GM06990 (cell line): ENCODE results near the gene PTPRF.
"Not testable (repeated sequence)": the region's sequence is repeated elsewhere in the genome, so short reads cannot be mapped to it uniquely, and the experiment has no call there.

ENCODE experiments used
- DNase-seq: peaks from one replicate; pipeline ENCODE4 v3.0.0-alpha.2; 2011; ENCODE audit not compliant: insufficient read length; ENCODE audit errors: extremely low read depth
- H3K27me3 ChIP-seq: replicated peaks from 2 replicates; pipeline ENCODE4 v1.6.0; 2011; ENCODE audit warnings: low read length; ENCODE audit not compliant: control insufficient read depth, insufficient read depth
- H3K36me3 ChIP-seq: 2 replicates; pipeline ENCODE4 v1.5.1; 2011; ENCODE audit warnings: low read length; ENCODE audit not compliant: control insufficient read depth, insufficient read depth
- H3K4me3 ChIP-seq: replicated peaks from 2 replicates; pipeline ENCODE4 v1.5.1; 2011; ENCODE audit warnings: low read depth, mild to moderate bottlenecking, control low read depth, low read length
- CTCF ChIP-seq: IDR thresholded peaks from 2 replicates; pipeline ENCODE4 v1.5.1; 2011; ENCODE audit warnings: low read length, control low read depth, mild to moderate bottlenecking, inconsistent platforms; ENCODE audit not compliant: insufficient read depth, poor library complexity, severe bottlenecking

The PTPRF gene

GRCh38 chr1:43548285-43549271, 17.9 kb downstream of the PTPRF start:
- no peaks in the 10 kb centered on the region; the same call in none of the 2 replicates for H3K27me3 ChIP-seq
- no peak for DNase-seq
- TF ChIP-seq CTCF, result no peak
- no peaks in the 10 kb centered on the region for H3K36me3 ChIP-seq
- H3K4me3 ChIP-seq, result no peak overlapping the region

- not testable (repeated sequence) for H3K4me3 ChIP-seq, DNase-seq, H3K36me3 ChIP-seq, H3K27me3 ChIP-seq
Measured at GRCh38 chr1:43549394-43549793, 18.7 kb downstream of the PTPRF start.

- TF ChIP-seq CTCF, result no peak
- H3K4me3 ChIP-seq, result peak overlapping the region; percentile 33; the same call in 1 of the 2 replicates
- peak; percentile 42 for DNase-seq
- no peaks in the 10 kb centered on the region for H3K36me3 ChIP-seq
- no peaks in the 10 kb centered on the region; the same call in none of the 2 replicates for H3K27me3 ChIP-seq
Measured at GRCh38 chr1:43549921-43550597, 19.4 kb downstream of the PTPRF start.

GRCh38 chr1:43550598-43551246, 20.0 kb downstream of the PTPRF start:
- Histone ChIP-seq H3K36me3 (no peaks in the 10 kb centered on the region), H3K4me3 (peak overlapping the region; percentile 23; the same call in 1 of the 2 replicates), H3K27me3 (no peaks in the 10 kb centered on the region; the same call in none of the 2 replicates)
- no peak for TF ChIP-seq CTCF
- no peak for DNase-seq

- no peak for DNase-seq
- Histone ChIP-seq H3K4me3 (no peak overlapping the region), H3K27me3 (no peaks in the 10 kb centered on the region; the same call in none of the 2 replicates), H3K36me3 (no peaks in the 10 kb centered on the region)
- no peak for TF ChIP-seq CTCF
Measured at GRCh38 chr1:43551396-43551888, 20.8 kb downstream of the PTPRF start.
